ENCODE measurements around the gene TMEM179.
"Not testable (repeated sequence)": the region's sequence is repeated elsewhere in the genome, so short reads cannot be mapped to it uniquely, and the experiment has no call there.

GRCh38 chr14:104579939-104580338 is 24.6 kb downstream of the TMEM179 start:
- not testable (repeated sequence) for TF ChIP-seq CTCF (IDR thresholded peaks at IDR 0.05); POLR2A (IDR thresholded peaks at IDR 0.05); EP300 (IDR thresholded peaks at IDR 0.05; ENCODE audit: low read depth)
